Measurements from ENCODE around the gene RHOBTB3. TPM values are rescaled to one million over a fixed set of nuclear protein-coding genes. Genes with fewer than 3 reads are reported as not detected.

RHOBTB3 gene
- total RNA-seq, 1 experiment from 2014 or later, result 6.8 TPM

GRCh38 chr5:95709967-95710650 lies 21.0 kb upstream of the RHOBTB3 start:
- no CpG with 5 or more reads among the region's 15 CpGs for WGBS (ENCODE audit: extremely low coverage, insufficient read length, low lambda C conversion rate)
- H3K27ac ChIP-seq (ENCODE audit: insufficient read length, low read depth, low read length), result no peak overlapping the region

More at GRCh38 chr5:95709967-95710650, 21.0 kb upstream of the RHOBTB3 start:
- H2AK5ac ChIP-seq (ENCODE audit: insufficient read length, low read length), result no peak overlapping the region
- no peak overlapping the region for H2BK120ac ChIP-seq (ENCODE audit: low read depth, low read length, poor library complexity, severe bottlenecking)
- no peak overlapping the region for H3K18ac ChIP-seq (ENCODE audit: insufficient read length, low read depth, low read length)
- H3K4ac ChIP-seq (ENCODE audit: low read depth, low read length), result no peak overlapping the region
- Mint-ChIP-seq H3K9me3 (no peaks in the 10 kb centered on the region), H3K36me3 (ENCODE audit: insufficient read depth in 1 of 3, low read depth in 3 of 3) (no peaks in the 10 kb centered on the region; a peak in 1 of 7 replicates), H3K27ac (no peak overlapping the region), H3K4me3 (peak overlapping the region; percentile 83 to 89), H3K4me1 (peaks cover 27 to 30% of the 10 kb centered on the region in 2 experiments), H3K27me3 (ENCODE audit: low read depth) (peaks cover 32% of the 10 kb centered on the region)
- no peak overlapping the region for H2AFZ ChIP-seq (ENCODE audit: low read length)
- no peak overlapping the region; the same call in 1 of the 2 replicates for H3K14ac ChIP-seq (ENCODE audit: insufficient read depth, low read length)
- peaks cover 7% of the 10 kb centered on the region for H3K23me2 ChIP-seq (ENCODE audit: insufficient read length, low read depth, low read length, poor library complexity, severe bottlenecking)
- no peaks in the 10 kb centered on the region for H4K20me1 ChIP-seq (ENCODE audit: control insufficient read depth, insufficient read depth, insufficient read length)
- no peak overlapping the region for H4K91ac ChIP-seq (ENCODE audit: insufficient read length, low read depth, low read length)
- H3K23ac ChIP-seq (ENCODE audit: insufficient read length, low read depth, low read length), result no peak overlapping the region
- no peak overlapping the region for H3T11ph ChIP-seq (ENCODE audit: low read length)
- no peak overlapping the region for H2BK12ac ChIP-seq (ENCODE audit: insufficient read length, low read depth, low read length)
- no peak overlapping the region for H2BK5ac ChIP-seq (ENCODE audit: insufficient read length, low read length)
- peaks cover 3% of the 10 kb centered on the region for H3K4me1 ChIP-seq (ENCODE audit: insufficient read depth, low read length)
- H3K9me3 ChIP-seq (ENCODE audit: control insufficient read depth, low read depth, low read length), result no peaks in the 10 kb centered on the region
- no peak overlapping the region for H4K8ac ChIP-seq (replicated peaks; ENCODE audit: insufficient read length, low read depth, low read length)
- no peak overlapping the region for H2BK20ac ChIP-seq (ENCODE audit: low read depth, low read length, poor library complexity, severe bottlenecking)
- TF ChIP-seq CTCF (conservative IDR thresholded peaks at IDR 0.05), result no peak
- no peaks in the 10 kb centered on the region for H3K79me2 ChIP-seq (ENCODE audit: insufficient read depth, low read length)
- peak; percentile 80 for DNase-seq
- no peaks in the 10 kb centered on the region for H3K79me1 ChIP-seq (ENCODE audit: insufficient read depth, low read depth, low read length, poor library complexity, severe bottlenecking)
- H2BK15ac ChIP-seq (ENCODE audit: low read depth, low read length), result no peak overlapping the region
- H3K9ac ChIP-seq (ENCODE audit: extremely low read depth, insufficient read length, low read length), result no peak overlapping the region
- no peak overlapping the region for H3K56ac ChIP-seq (ENCODE audit: insufficient read length, low read depth, low read length)
- peaks cover 2% of the 10 kb centered on the region; the same call in 1 of the 2 replicates for H3K27me3 ChIP-seq (ENCODE audit: insufficient read depth, low read length)
- H4K5ac ChIP-seq (ENCODE audit: insufficient read length, low read depth, low read length), result no peak overlapping the region
- peak overlapping the region; percentile 59 for H3K4me2 ChIP-seq (ENCODE audit: insufficient read depth, insufficient read length, low read length)
